Uterus (tissue), 2 donors: Measurements from ENCODE around the gene ZNF579.

Source experiments
- POLR2A ChIP-seq, 2 donors: fragments of 450-650 bp; IDR thresholded peaks; one replicate each; pipeline ENCODE4 v1.6.1; 2016; ENCODE audit warnings: antibody characterized with exemption in 2 of 2, mild to moderate bottlenecking in 1 of 2, moderate library complexity in 1 of 2
- TF ChIP-seq, protein P1 (sequence below), 4 experiments: fragments of 200-600 bp in 2 of 4; fragments of 450-650 bp in 2 of 4; sonication (generic) in 2 of 4; IDR thresholded peaks; one replicate each; pipeline ENCODE4 v1.5.1; 2016 to 2019; ENCODE audit warnings: antibody characterized with exemption in 4 of 4, mild to moderate bottlenecking in 2 of 4, moderate library complexity in 1 of 4

DNA sequence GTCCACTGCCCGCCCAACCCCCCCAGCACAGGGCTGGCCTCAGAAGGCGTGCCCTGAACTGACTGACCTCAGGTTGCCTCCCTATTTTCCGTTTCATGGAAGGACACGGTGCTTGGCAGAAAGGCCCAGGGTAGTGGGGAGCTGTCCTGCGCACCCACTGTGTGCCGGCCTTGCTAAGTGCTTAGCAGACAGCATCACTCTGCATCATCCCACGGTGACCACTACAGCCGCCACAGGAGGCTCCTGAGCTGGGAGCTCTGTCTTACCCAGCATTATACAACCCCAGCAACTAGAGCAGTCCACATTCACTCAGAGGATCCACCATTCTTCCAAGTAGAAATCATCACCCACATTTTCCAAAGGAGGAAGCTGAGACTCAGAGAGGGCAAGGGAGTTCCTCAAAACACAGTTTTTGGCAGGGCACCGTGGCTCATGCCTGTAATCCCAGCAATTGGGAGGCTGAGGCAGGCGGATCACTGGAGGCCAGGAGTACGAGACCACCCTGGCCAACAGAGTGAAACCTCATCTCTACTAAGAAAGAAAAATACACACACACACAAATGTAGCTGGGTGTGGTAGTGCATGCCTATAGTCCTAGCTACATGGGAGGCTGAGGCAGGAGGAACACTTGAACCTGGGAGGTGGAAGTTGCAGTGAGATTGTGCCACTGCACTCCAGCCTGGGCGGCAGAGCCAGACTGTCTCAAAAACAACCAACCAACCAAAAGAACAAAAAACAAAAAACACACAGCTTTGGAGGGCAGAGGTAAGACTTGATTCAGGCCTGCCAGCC lies 45.3 kb downstream of the ZNF579 start:
- TF ChIP-seq, protein P1, sequence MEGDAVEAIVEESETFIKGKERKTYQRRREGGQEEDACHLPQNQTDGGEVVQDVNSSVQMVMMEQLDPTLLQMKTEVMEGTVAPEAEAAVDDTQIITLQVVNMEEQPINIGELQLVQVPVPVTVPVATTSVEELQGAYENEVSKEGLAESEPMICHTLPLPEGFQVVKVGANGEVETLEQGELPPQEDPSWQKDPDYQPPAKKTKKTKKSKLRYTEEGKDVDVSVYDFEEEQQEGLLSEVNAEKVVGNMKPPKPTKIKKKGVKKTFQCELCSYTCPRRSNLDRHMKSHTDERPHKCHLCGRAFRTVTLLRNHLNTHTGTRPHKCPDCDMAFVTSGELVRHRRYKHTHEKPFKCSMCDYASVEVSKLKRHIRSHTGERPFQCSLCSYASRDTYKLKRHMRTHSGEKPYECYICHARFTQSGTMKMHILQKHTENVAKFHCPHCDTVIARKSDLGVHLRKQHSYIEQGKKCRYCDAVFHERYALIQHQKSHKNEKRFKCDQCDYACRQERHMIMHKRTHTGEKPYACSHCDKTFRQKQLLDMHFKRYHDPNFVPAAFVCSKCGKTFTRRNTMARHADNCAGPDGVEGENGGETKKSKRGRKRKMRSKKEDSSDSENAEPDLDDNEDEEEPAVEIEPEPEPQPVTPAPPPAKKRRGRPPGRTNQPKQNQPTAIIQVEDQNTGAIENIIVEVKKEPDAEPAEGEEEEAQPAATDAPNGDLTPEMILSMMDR (IDR thresholded peaks at IDR 0.05), result no peak
- no peak for TF ChIP-seq POLR2A (IDR thresholded peaks at IDR 0.05)
